K562 (cell line): ENCODE measurements around the gene DGUOK.

Experiments
- BACH1 ChIP-seq: fragments of 200-800 bp; sonication (Bioruptor generic); IDR thresholded peaks from 2 replicates; pipeline ENCODE4 v1.6.1; 2016; ENCODE audit warnings: missing genetic modification characterization, missing compliant biosample characterization
- E2F4 ChIP-seq: sonication (generic); formaldehyde crosslinking; IDR thresholded peaks from 2 replicates; pipeline ENCODE4 v1.8.0; 2022; ENCODE audit warnings: mild to moderate bottlenecking, low read depth, missing genetic modification reagents
- FOXK1 ChIP-seq: sonication (generic); formaldehyde crosslinking; IDR thresholded peaks from 2 replicates; pipeline ENCODE4 v1.8.0; 2022; ENCODE audit warnings: missing genetic modification reagents, mild to moderate bottlenecking, borderline replicate concordance
- FOXM1 ChIP-seq, 2 experiments: fragments of 450-650 bp in 1 of 2; sonication (generic) in 1 of 2; formaldehyde crosslinking in 1 of 2; IDR thresholded peaks; 2 replicates each; pipeline versions ENCODE4 v1.6.1 to v1.9.0; 2017 to 2022; ENCODE audit warnings: low read depth in 2 of 2, mild to moderate bottlenecking in 2 of 2, missing genetic modification reagents in 1 of 2, moderate library complexity in 1 of 2
- GABPA ChIP-seq: fragments of 200-800 bp; sonication (Bioruptor generic); conservative IDR thresholded peaks from 2 replicates; pipeline ENCODE4 v1.6.1; 2016; ENCODE audit warnings: low read depth, missing genetic modification characterization, missing compliant biosample characterization
- MEF2A ChIP-seq: IDR thresholded peaks from 2 replicates; pipeline ENCODE4 v1.6.1; 2011; ENCODE audit warnings: low read depth, mild to moderate bottlenecking, low read length, moderate library complexity; ENCODE audit not compliant: control insufficient read depth
- POLR2A ChIP-seq: fragments of 450-650 bp; conservative IDR thresholded peaks from 2 replicates; pipeline ENCODE4 v1.6.1; 2016
- SMAD1 ChIP-seq: fragments of 150-350 bp; IDR thresholded peaks from 2 replicates; pipeline ENCODE4 v1.6.1; 2014; ENCODE audit warnings: low read length, low read depth; ENCODE audit not compliant: partially characterized antibody
- SMAD4 ChIP-seq: fragments of 250-450 bp; sonication (Bioruptor Pico); conservative IDR thresholded peaks from 2 replicates; pipeline ENCODE4 v1.8.0; 2021; ENCODE audit warnings: inconsistent platforms, mild to moderate bottlenecking, moderate library complexity
- SMC3 ChIP-seq: conservative IDR thresholded peaks from 2 replicates; pipeline ENCODE4 v1.6.1; 2011; ENCODE audit warnings: low read depth, low read length, improper control_type of control experiment; ENCODE audit not compliant: insufficient read depth
- ZNF282 ChIP-seq: sonication (generic); formaldehyde crosslinking; IDR thresholded peaks from 2 replicates; pipeline ENCODE4 v1.8.1; 2023; ENCODE audit warnings: missing genetic modification reagents

- TF ChIP-seq FOXK1 (CRISPR knock-in tag) (no peak), GABPA (tag) (no peak), MEF2A (no peak), POLR2A (no peak), SMAD4 (CRISPR knock-in tag) (no peak), FOXM1 (IDR thresholded peaks at IDR 0.05; ENCODE audit: low read depth) (no peak), FOXM1 (CRISPR knock-in tag; IDR thresholded peaks at IDR 0.05; ENCODE audit: low read depth) (no peak), BACH1 (tag) (no peak), E2F4 (CRISPR knock-in tag) (no peak), SMC3 (no peak), ZNF282 (CRISPR knock-in tag) (no peak), SMAD1 (no peak)
Observed at GRCh38 chr2:73896362-73897239, 30.1 kb upstream of the DGUOK start.
